MM.1S (cell line): Measurements from ENCODE around the gene GPATCH8.

ENCODE experiments used
- DNase-seq: peaks from one replicate; pipeline ENCODE4 v3.0.0-alpha.2; 2015
- H2AFZ ChIP-seq: fragments of 300-600 bp; sonication (generic); 2 replicates; pipeline ENCODE4 v1.6.0; 2016; ENCODE audit warnings: antibody characterized with exemption, low read length
- H3F3A ChIP-seq: fragments of 300-600 bp; sonication (generic); 2 replicates; pipeline ENCODE4 v1.6.1; 2016; ENCODE audit warnings: mild to moderate bottlenecking, antibody characterized with exemption, low read length, moderate library complexity, mixed read lengths; ENCODE audit not compliant: insufficient read depth
- H3K27ac ChIP-seq: fragments of 300-600 bp; sonication (generic); 2 replicates; pipeline ENCODE4 v1.5.1; 2016; ENCODE audit warnings: mild to moderate bottlenecking, low read length
- H3K27me3 ChIP-seq: fragments of 300-600 bp; sonication (generic); replicated peaks from 2 replicates; pipeline ENCODE4 v1.6.0; 2016; ENCODE audit warnings: low read length; ENCODE audit not compliant: insufficient read depth
- H3K36me3 ChIP-seq: fragments of 300-600 bp; sonication (generic); replicated peaks from 2 replicates; pipeline ENCODE4 v1.6.1; 2016; ENCODE audit warnings: mild to moderate bottlenecking, low read length, mixed read lengths; ENCODE audit not compliant: insufficient read depth
- H3K4me1 ChIP-seq: fragments of 300-600 bp; sonication (generic); 2 replicates; pipeline ENCODE4 v1.6.1; 2016; ENCODE audit warnings: low read length, mixed read lengths
- H3K4me2 ChIP-seq: fragments of 300-600 bp; sonication (generic); 2 replicates; pipeline ENCODE4 v1.6.0; 2016; ENCODE audit warnings: low read depth, low read length
- H3K4me3 ChIP-seq: fragments of 300-600 bp; sonication (generic); 2 replicates; pipeline ENCODE4 v1.5.1; 2016; ENCODE audit warnings: low read length, mixed read lengths
- H3K79me2 ChIP-seq: fragments of 300-600 bp; sonication (generic); 2 replicates; pipeline ENCODE4 v1.6.1; 2016; ENCODE audit warnings: mixed run types, low read length, mixed read lengths
- H3K9ac ChIP-seq: fragments of 300-600 bp; sonication (generic); 2 replicates; pipeline ENCODE4 v1.6.1; 2016; ENCODE audit warnings: low read length, mixed read lengths
- H3K9me2 ChIP-seq: fragments of 300-600 bp; sonication (generic); replicated peaks from 2 replicates; pipeline ENCODE4 v1.6.1; 2016; ENCODE audit warnings: mild to moderate bottlenecking, low read length, mixed read lengths; ENCODE audit not compliant: insufficient read depth
- H3K9me3 ChIP-seq: fragments of 300-600 bp; sonication (generic); replicated peaks from 2 replicates; pipeline ENCODE4 v1.6.1; 2016; ENCODE audit warnings: mild to moderate bottlenecking, low read length, mixed read lengths; ENCODE audit not compliant: insufficient read depth
- H4K20me1 ChIP-seq: fragments of 300-600 bp; sonication (generic); 2 replicates; pipeline ENCODE4 v1.6.1; 2016; ENCODE audit warnings: mild to moderate bottlenecking, low read length, moderate library complexity, mixed read lengths; ENCODE audit not compliant: insufficient read depth
- EZH2 ChIP-seq: fragments of 300-600 bp; sonication (generic); optimal IDR thresholded peaks from 2 replicates; pipeline ENCODE3; 2017; ENCODE audit warnings: low read depth, mild to moderate bottlenecking, antibody characterized with exemption, low read length, mixed read lengths
- EZH2phosphoT487 ChIP-seq: fragments of 300-600 bp; sonication (generic); IDR thresholded peaks from 2 replicates; pipeline ENCODE4 v1.6.1; 2018; ENCODE audit warnings: antibody characterized with exemption, low read length
- TF ChIP-seq, protein P1 (sequence below): fragments of 300-600 bp; sonication (generic); IDR thresholded peaks from 2 replicates; pipeline ENCODE4 v1.5.1; 2016; ENCODE audit warnings: antibody characterized with exemption, low read length, mixed read lengths

GPATCH8 gene

DNA sequence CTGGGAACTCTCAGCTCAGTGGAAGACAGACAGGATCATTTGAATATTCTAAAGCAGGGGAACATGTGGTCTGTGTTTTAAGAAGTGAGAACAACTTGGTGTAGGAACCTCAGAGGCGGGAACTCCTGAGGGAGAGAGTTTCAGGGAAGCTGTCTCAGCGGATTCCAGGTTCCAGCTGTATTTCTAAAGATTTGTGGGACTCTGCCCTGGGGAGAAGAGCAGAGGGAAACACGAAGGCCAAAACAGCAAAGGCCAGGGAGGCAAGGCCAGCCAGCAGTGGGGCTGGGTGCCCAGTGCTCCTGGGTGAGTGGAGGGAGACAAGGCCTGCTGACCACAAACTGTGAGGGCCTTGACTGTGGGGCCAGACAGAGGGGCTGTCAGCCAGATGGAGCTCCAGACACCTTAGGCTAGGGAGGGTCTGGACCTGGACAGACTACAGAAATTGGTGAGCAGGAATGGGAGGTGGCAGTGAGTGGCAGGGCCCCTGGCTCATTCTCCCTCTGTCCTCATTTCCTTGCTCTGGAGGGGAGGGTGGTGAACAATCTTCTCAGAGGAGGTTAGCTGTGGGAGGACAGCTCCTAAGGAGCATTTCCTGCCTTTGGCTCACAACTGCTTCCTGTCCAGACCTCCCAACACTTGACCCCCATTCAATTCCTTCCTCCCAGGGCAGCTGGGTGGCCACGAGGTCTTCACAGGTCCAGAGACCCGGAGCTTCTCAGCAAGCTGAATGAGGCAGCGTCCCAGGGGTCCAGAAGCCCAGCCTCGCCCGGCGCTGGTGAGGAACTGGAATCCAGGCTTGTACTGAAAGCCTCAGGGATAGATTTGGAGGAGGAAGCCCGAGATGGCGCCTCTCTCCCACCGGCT, 33.1 kb upstream of the GPATCH8 start:
- H3K4me2 ChIP-seq = no peak overlapping the region
- no peaks in the 10 kb centered on the region for H3K9me2 ChIP-seq
- no peaks in the 10 kb centered on the region for H3K79me2 ChIP-seq
- no peaks in the 10 kb centered on the region for H3K9me3 ChIP-seq
- H3K4me1 ChIP-seq = no peaks in the 10 kb centered on the region
- peaks cover 10% of the 10 kb centered on the region; the same call in 1 of the 2 replicates for H3K27me3 ChIP-seq
- H3K36me3 ChIP-seq = no peaks in the 10 kb centered on the region
- no peaks in the 10 kb centered on the region for H4K20me1 ChIP-seq
- H3K4me3 ChIP-seq = no peak overlapping the region
- no peaks in the 10 kb centered on the region for H3F3A ChIP-seq
- no peak overlapping the region for H3K27ac ChIP-seq
- DNase-seq = no peak
- H3K9ac ChIP-seq = no peak overlapping the region
- TF ChIP-seq, protein P1, sequence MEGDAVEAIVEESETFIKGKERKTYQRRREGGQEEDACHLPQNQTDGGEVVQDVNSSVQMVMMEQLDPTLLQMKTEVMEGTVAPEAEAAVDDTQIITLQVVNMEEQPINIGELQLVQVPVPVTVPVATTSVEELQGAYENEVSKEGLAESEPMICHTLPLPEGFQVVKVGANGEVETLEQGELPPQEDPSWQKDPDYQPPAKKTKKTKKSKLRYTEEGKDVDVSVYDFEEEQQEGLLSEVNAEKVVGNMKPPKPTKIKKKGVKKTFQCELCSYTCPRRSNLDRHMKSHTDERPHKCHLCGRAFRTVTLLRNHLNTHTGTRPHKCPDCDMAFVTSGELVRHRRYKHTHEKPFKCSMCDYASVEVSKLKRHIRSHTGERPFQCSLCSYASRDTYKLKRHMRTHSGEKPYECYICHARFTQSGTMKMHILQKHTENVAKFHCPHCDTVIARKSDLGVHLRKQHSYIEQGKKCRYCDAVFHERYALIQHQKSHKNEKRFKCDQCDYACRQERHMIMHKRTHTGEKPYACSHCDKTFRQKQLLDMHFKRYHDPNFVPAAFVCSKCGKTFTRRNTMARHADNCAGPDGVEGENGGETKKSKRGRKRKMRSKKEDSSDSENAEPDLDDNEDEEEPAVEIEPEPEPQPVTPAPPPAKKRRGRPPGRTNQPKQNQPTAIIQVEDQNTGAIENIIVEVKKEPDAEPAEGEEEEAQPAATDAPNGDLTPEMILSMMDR = no peak
- TF ChIP-seq EZH2 (no peak), EZH2phosphoT487 (no peak)
- H2AFZ ChIP-seq = no peak overlapping the region

DNA sequence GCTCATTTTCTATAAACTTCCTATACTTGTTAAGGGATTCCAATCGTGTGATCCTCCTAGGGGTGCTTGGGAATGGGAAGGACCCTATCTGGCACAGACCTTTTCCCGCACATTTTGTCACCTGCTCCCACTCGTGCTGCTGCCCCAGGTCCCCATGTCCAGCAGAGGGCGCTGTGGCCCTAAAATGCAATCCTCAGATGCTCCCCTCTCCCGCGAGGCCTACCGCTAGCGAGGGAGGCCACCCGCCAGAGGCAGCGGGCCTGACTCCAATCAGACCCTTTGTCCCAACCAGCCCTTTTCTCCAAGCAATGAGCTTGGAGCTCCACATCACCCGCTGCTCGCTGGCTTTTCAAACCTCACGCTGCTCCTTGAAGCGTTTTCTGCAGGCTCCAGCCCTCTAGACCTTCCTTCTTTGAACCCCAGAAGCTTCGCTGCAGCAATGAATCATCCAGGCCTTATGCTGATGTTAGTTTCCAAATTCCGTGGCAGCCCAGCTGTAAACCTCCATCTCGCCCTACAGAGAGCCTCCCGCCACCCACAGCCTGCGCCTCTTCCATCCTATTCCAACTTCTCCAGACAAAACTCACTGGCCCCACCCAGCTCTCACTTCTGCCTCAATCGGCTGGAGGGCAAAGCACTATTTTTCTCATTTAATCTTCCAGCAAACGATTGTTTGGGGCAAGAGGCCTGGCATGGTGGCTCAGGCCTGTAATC, 30.5 kb upstream of the GPATCH8 start:
- Histone ChIP-seq H3K27me3 (peaks cover 14% of the 10 kb centered on the region; the same call in 1 of the 2 replicates), H3K79me2 (no peaks in the 10 kb centered on the region), H3K36me3 (no peaks in the 10 kb centered on the region), H3K4me3 (no peak overlapping the region), H2AFZ (peak overlapping the region; percentile 84), H3K9ac (no peak overlapping the region), H4K20me1 (no peaks in the 10 kb centered on the region), H3F3A (no peaks in the 10 kb centered on the region), H3K9me2 (no peaks in the 10 kb centered on the region), H3K27ac (no peak overlapping the region), H3K4me1 (no peaks in the 10 kb centered on the region), H3K9me3 (no peaks in the 10 kb centered on the region), H3K4me2 (peak overlapping the region; percentile 36; the same call in 1 of the 2 replicates)
- TF ChIP-seq, protein P1 = peak; percentile 98
- no peak for TF ChIP-seq EZH2phosphoT487
- peak; percentile 82 for DNase-seq

DNA sequence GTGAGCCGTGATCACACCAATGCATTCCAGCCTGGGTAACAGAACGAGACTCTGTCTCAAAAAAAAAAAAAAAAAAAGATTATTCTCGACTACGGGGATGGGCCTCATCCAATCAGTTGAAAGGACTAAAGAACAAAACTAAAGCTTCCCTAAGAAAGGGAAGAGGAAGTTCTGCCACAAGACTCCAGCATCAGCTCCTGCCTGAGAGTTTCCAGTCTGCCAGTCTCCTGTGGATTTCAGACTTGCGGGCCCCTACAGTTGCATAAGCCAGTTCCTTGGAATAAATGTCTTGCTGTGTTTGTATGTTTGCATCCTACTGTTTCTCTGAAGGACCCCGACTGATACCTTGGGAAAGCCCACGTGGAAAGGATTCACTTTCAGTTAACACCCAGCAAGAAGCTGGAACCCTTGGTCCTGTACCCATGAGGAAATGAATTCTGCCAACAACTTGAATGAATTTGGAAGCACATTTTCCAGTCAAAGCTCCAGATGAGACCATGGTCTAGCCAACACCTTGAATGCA, 27.8 kb upstream of the GPATCH8 start:
- H3K4me1 ChIP-seq = no peaks in the 10 kb centered on the region
- no peaks in the 10 kb centered on the region for H4K20me1 ChIP-seq
- H3K4me3 ChIP-seq = no peak overlapping the region
- DNase-seq = no peak
- H3K36me3 ChIP-seq = no peaks in the 10 kb centered on the region
- no peaks in the 10 kb centered on the region for H3K9me2 ChIP-seq
- H3K27ac ChIP-seq = no peak overlapping the region
- H2AFZ ChIP-seq = no peak overlapping the region
- no peaks in the 10 kb centered on the region for H3K79me2 ChIP-seq
- H3K9ac ChIP-seq = no peak overlapping the region
- no peak overlapping the region for H3K4me2 ChIP-seq
- no peaks in the 10 kb centered on the region for H3K9me3 ChIP-seq
- TF ChIP-seq EZH2phosphoT487 (no peak), EZH2 (no peak)
- TF ChIP-seq, protein P1 = no peak
- H3F3A ChIP-seq = no peaks in the 10 kb centered on the region
- H3K27me3 ChIP-seq = 0 out of 2 replicates have a peak, but pooled peaks cover 8% of the 10 kb centered on the region
